Keratinocyte (primary cell): Measurements from ENCODE around the gene HNRNPUL2. TPM values are rescaled to one million over a fixed set of nuclear protein-coding genes. Genes with fewer than 3 reads are reported as not detected.

Experiments used
- DNase-seq: peaks from one replicate; pipeline ENCODE4 v3.0.0-alpha.2; 2011; ENCODE audit warnings: low read depth, missing footprints, low spot score
- FAIRE-seq: peaks from 2 replicates; lab custom pipeline; 2011; peaks lifted over from hg19 to GRCh38; lab: Jason Lieb, UNC
- H2AFZ ChIP-seq: 2 replicates; pipeline ENCODE4 v1.6.0; 2012; ENCODE audit warnings: low read length, control low read depth, inconsistent platforms; ENCODE audit not compliant: control insufficient read depth
- H3K27ac ChIP-seq: 2 replicates; pipeline ENCODE4 v1.5.1; 2011; ENCODE audit warnings: low read length; ENCODE audit not compliant: control insufficient read depth, insufficient read depth
- H3K27me3 ChIP-seq: 3 replicates; pipeline ENCODE4 v1.6.0; 2011; ENCODE audit warnings: low read length; ENCODE audit not compliant: control insufficient read depth, insufficient read depth; ENCODE audit errors: extremely low read depth
- H3K36me3 ChIP-seq, 2 experiments: 2 replicates in 1 of 2; 3 replicates in 1 of 2; pipeline ENCODE4 v1.5.1; 2011; ENCODE audit warnings: low read length in 2 of 2, mild to moderate bottlenecking in 1 of 2; ENCODE audit not compliant: control insufficient read depth in 2 of 2, insufficient read depth in 2 of 2; ENCODE audit errors: extremely low read depth in 1 of 2
- H3K4me1 ChIP-seq: 3 replicates; pipeline ENCODE4 v1.5.1; 2011; ENCODE audit warnings: low read length; ENCODE audit not compliant: control insufficient read depth, insufficient read depth; ENCODE audit errors: extremely low read depth
- H3K4me2 ChIP-seq: 3 replicates; pipeline ENCODE4 v1.6.0; 2011; ENCODE audit warnings: low read depth, low read length; ENCODE audit not compliant: control insufficient read depth, insufficient read depth; ENCODE audit errors: extremely low read depth
- H3K4me3 ChIP-seq, 3 experiments: fragments of 200-600 bp in 1 of 3; sonication (generic) in 1 of 3; 2 replicates in 2 of 3; 3 replicates in 1 of 3; pipeline ENCODE4 v1.5.1; 2011 to 2016; ENCODE audit warnings: low read length in 3 of 3, mild to moderate bottlenecking in 3 of 3, control low read depth in 2 of 3, inconsistent platforms in 1 of 3, low read depth in 1 of 3, mixed read lengths in 1 of 3, mixed run types in 1 of 3, moderate library complexity in 1 of 3; ENCODE audit not compliant: control insufficient read depth in 2 of 3, insufficient read depth in 2 of 3; ENCODE audit errors: extremely low read depth in 1 of 3
- H3K79me2 ChIP-seq: 2 replicates; pipeline ENCODE4 v1.6.0; 2012; ENCODE audit warnings: low read length; ENCODE audit not compliant: control insufficient read depth, insufficient read depth
- H3K9ac ChIP-seq: 3 replicates; pipeline ENCODE4 v1.6.0; 2011; ENCODE audit warnings: low read length; ENCODE audit not compliant: control insufficient read depth, insufficient read depth; ENCODE audit errors: extremely low read depth
- H3K9me1 ChIP-seq: 3 replicates; pipeline ENCODE4 v1.6.0; 2011; ENCODE audit warnings: low read length; ENCODE audit not compliant: control insufficient read depth, insufficient read depth; ENCODE audit errors: extremely low read depth
- H3K9me3 ChIP-seq: 2 replicates; pipeline ENCODE4 v1.5.1; 2012; ENCODE audit warnings: low read depth, low read length; ENCODE audit not compliant: control insufficient read depth
- H4K20me1 ChIP-seq: 3 replicates; pipeline ENCODE4 v1.6.0; 2011; ENCODE audit warnings: low read length; ENCODE audit not compliant: control insufficient read depth, insufficient read depth; ENCODE audit errors: extremely low read depth
- CTCF ChIP-seq, 3 experiments: IDR thresholded peaks in 1 of 3; conservative IDR thresholded peaks in 1 of 3; optimal IDR thresholded peaks in 1 of 3; 2 replicates in 2 of 3; 3 replicates in 1 of 3; pipeline versions ENCODE3 to v1.5.1; 2011; ENCODE audit warnings: low read length in 3 of 3, mild to moderate bottlenecking in 3 of 3, moderate library complexity in 2 of 3, control low read depth in 1 of 3, inconsistent platforms in 1 of 3; ENCODE audit not compliant: insufficient read depth in 2 of 3; ENCODE audit errors: extremely low read depth in 1 of 3
- EZH2 ChIP-seq: IDR thresholded peaks from one replicate; pipeline ENCODE4 v1.6.1; 2012; ENCODE audit warnings: inconsistent platforms, mild to moderate bottlenecking, low read length, moderate library complexity
- dilution Hi-C: fragments of 300-500 bp; cut with MboI; formaldehyde crosslinking; loops from one replicate; pipeline ENCODE4 v1.7.0; 2020; ENCODE audit warnings: low sequenced_read_pairs; ENCODE audit not compliant: extremely low pct_ligation_motif_present
- polyA plus RNA-seq, 5 experiments: library from polyadenylated mRNA; depleted of rRNA in 3 of 5; stranded (reverse) in 3 of 5; stranded (forward) in 1 of 5; unstranded in 1 of 5; fragments of >200 nt; gene quantifications; 1 replicate in 1 of 5; 2 replicates in 3 of 5; 3 replicates in 1 of 5; pipeline versions ENCODE4 v1.2.1 to v1.2.3, GENCODE V29; 2011 to 2012; ENCODE audit warnings: missing spikeins in 2 of 5, low read depth in 1 of 5, low replicate concordance in 1 of 5

Gene HNRNPUL2
- polyA plus RNA-seq, 1 donor (not counting 4 experiments of a cell fraction or from before 2014, with no cell fraction given) = 29.0 TPM

GRCh38 chr11:62726915-62727164, 417 bp downstream of the HNRNPUL2 start:
- Histone ChIP-seq H2AFZ (no peak overlapping the region), H3K36me3 (peaks cover 17 to 27% of the 10 kb centered on the region in 2 experiments), H3K4me2 (no peak overlapping the region), H3K27ac (peak overlapping the region; percentile 87), H3K9ac (peak overlapping the region; percentile 94), H3K27me3 (no peaks in the 10 kb centered on the region), H3K79me2 (peaks cover 78% of the 10 kb centered on the region), H3K4me3 (peak overlapping the region; percentile 69 to 99 (median 80)), H3K4me1 (peaks cover 26% of the 10 kb centered on the region), H3K9me3 (no peaks in the 10 kb centered on the region), H3K9me1 (no peaks in the 10 kb centered on the region), H4K20me1 (peaks cover 4% of the 10 kb centered on the region)
- TF ChIP-seq EZH2 = no peak
- no peak for TF ChIP-seq CTCF (optimal IDR thresholded peaks at IDR 0.05 in 1 of 3, IDR thresholded peaks at IDR 0.05 in 1 of 3, conservative IDR thresholded peaks at IDR 0.05 in 1 of 3; ENCODE audit: extremely low read depth in 1 of 3, insufficient read depth in 2 of 3, low read length in 3 of 3)
- no peak for DNase-seq
- dilution Hi-C loops = no loop called here
- no peak for FAIRE-seq

- peak overlapping the region; percentile 69 to 99 (median 80) for H3K4me3 ChIP-seq
- peak overlapping the region; percentile 87 for H3K27ac ChIP-seq
- H3K9me3 ChIP-seq = no peaks in the 10 kb centered on the region
- peaks cover 4% of the 10 kb centered on the region for H4K20me1 ChIP-seq
- peak overlapping the region; percentile 98 for H3K4me2 ChIP-seq
- no peaks in the 10 kb centered on the region for H3K27me3 ChIP-seq
- dilution Hi-C loops = no loop called here
- no peak for FAIRE-seq
- no peak overlapping the region for H2AFZ ChIP-seq
- no peak for TF ChIP-seq EZH2
- no peak for TF ChIP-seq CTCF (optimal IDR thresholded peaks at IDR 0.05 in 1 of 3, IDR thresholded peaks at IDR 0.05 in 1 of 3, conservative IDR thresholded peaks at IDR 0.05 in 1 of 3; ENCODE audit: extremely low read depth in 1 of 3, insufficient read depth in 2 of 3, low read length in 3 of 3)
- no peak for DNase-seq
- H3K9ac ChIP-seq = peak overlapping the region; percentile 94
- peaks cover 26% of the 10 kb centered on the region for H3K4me1 ChIP-seq
- peaks cover 78% of the 10 kb centered on the region for H3K79me2 ChIP-seq
- H3K36me3 ChIP-seq = peaks cover 20 to 31% of the 10 kb centered on the region in 2 experiments
- no peaks in the 10 kb centered on the region for H3K9me1 ChIP-seq
Observed at GRCh38 chr11:62726156-62726914, 922 bp downstream of the HNRNPUL2 start.
